Omental fat pad (tissue), 4 donors: Measurements from ENCODE around the gene DNHD1. TPM values are rescaled to one million over a fixed set of nuclear protein-coding genes. Genes with fewer than 3 reads are reported as not detected.
A peak's percentile ranks its signal among the peaks of the same experiment; 100 is the strongest.

Source experiments
- ATAC-seq: fragments of 150-250 bp; one replicate; pipeline ENCODE4 v1.9.1; 2016; ENCODE audit warnings: mild to moderate bottlenecking, moderate library complexity; ENCODE audit not compliant: low FRiP score
- DNase-seq: peaks from one replicate; pipeline ENCODE4 v3.0.0-alpha.2; 2019; ENCODE audit warnings: low spot score
- total RNA-seq, 4 donors: library from RNA; depleted of rRNA; stranded (reverse); fragments of >200 nt; gene quantifications; one replicate each; pipeline ENCODE4 v1.1.0, GENCODE V29; 2016
- TF ChIP-seq, protein P1 (sequence below), 3 donors: fragments of 450-650 bp; IDR thresholded peaks; one replicate each; pipeline ENCODE4 v1.5.1; 2016 to 2017; ENCODE audit warnings: antibody characterized with exemption in 3 of 3, mild to moderate bottlenecking in 3 of 3, moderate library complexity in 2 of 3

DNHD1 gene
- total RNA-seq, 4 donors from 2014 or later, result 11.7 to 20.5 (median 16.6) TPM

DNA sequence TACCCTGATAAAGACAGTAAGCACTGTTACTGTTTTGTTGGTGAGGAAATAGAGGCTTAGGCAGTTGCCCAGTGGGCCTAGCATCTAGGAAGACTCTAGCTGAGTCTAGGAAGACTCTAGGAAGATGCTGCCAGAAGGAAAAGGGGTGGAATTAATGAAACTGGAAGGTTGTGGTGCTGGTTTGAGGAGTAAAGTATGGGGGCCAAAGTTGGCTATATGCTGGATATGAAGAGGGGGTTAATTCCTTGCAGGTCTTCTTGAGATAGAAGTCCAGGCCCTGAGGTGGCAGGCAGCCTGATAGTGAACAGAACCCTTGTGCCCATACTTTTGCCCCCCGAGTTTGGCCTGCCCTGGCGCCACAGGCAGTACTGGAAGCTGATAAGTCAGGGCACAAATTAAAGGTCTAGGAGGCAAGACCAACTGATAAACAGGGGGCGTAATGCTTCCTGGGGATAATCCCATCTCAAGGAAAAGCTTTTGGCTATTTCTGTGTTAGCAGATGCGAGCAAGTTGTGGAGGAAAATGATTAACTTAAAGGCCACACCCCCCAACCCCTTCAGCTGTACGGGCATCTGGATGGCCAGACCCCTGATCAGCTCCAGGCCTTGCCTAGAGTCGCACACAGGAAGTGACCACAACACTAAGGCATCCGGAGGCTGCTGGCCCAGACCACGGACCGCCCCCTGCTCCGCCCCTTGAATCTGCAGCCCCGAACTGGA is 109.5 kb downstream of the DNHD1 start:
- TF ChIP-seq, protein P1, sequence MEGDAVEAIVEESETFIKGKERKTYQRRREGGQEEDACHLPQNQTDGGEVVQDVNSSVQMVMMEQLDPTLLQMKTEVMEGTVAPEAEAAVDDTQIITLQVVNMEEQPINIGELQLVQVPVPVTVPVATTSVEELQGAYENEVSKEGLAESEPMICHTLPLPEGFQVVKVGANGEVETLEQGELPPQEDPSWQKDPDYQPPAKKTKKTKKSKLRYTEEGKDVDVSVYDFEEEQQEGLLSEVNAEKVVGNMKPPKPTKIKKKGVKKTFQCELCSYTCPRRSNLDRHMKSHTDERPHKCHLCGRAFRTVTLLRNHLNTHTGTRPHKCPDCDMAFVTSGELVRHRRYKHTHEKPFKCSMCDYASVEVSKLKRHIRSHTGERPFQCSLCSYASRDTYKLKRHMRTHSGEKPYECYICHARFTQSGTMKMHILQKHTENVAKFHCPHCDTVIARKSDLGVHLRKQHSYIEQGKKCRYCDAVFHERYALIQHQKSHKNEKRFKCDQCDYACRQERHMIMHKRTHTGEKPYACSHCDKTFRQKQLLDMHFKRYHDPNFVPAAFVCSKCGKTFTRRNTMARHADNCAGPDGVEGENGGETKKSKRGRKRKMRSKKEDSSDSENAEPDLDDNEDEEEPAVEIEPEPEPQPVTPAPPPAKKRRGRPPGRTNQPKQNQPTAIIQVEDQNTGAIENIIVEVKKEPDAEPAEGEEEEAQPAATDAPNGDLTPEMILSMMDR (IDR thresholded peaks at IDR 0.05), result no peak
- ATAC-seq, result peak; percentile 72

DNA sequence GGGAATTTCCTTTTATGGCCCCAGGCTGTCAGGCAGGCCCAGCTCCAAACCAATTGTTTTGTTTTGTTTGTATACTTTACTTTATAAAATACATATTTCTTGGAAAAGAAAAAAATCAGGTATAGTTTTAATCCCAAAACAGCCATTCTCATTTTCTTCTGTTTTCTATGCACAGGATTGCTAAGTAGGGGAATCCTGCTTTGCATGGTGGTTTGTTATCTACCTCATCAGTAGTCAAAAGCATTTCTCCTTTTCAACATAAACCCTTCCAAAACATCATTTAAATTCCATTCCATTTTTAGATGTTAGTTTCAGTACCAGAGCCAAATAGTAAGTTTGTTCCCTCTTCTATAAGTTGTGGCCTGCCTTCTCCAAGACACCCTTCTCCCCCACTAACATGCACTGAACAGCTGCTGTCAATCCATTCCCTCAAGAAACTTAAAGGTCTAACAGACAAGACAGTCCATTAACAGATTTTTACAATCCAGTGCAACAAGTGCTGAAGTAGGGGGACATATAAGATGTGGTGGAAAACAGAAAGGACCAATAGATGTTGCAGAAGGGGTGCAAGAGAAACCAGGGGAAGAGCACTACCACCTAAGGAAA is 110.2 kb downstream of the DNHD1 start:
- TF ChIP-seq, protein P1 (IDR thresholded peaks at IDR 0.05), result no peak
- DNase-seq, result no peak

More for the DNA sequence above, 109.5 kb downstream of the DNHD1 start:
- DNase-seq, result peak; percentile 76

DNA sequence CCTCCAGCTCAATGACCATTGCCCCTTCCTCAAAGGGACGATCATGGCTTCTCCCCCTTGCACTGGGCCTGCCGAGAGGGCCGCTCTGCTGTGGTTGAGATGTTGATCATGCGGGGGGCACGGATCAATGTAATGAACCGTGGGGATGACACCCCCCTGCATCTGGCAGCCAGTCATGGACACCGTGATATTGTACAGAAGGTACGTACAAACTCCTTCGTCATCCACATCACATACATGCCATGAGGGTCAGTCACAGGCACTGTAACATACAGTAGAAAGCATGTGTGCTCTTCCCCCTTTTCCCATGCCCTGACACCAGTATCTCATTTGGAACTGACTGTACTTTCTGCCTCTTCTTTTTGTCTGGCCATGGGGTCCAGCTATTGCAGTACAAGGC is 110.9 kb downstream of the DNHD1 start:
- DNase-seq (no peak), ATAC-seq (no peak)
- TF ChIP-seq, protein P1 (IDR thresholded peaks at IDR 0.05), result no peak

More for the DNA sequence above, 110.2 kb downstream of the DNHD1 start:
- no peak for ATAC-seq

DNA sequence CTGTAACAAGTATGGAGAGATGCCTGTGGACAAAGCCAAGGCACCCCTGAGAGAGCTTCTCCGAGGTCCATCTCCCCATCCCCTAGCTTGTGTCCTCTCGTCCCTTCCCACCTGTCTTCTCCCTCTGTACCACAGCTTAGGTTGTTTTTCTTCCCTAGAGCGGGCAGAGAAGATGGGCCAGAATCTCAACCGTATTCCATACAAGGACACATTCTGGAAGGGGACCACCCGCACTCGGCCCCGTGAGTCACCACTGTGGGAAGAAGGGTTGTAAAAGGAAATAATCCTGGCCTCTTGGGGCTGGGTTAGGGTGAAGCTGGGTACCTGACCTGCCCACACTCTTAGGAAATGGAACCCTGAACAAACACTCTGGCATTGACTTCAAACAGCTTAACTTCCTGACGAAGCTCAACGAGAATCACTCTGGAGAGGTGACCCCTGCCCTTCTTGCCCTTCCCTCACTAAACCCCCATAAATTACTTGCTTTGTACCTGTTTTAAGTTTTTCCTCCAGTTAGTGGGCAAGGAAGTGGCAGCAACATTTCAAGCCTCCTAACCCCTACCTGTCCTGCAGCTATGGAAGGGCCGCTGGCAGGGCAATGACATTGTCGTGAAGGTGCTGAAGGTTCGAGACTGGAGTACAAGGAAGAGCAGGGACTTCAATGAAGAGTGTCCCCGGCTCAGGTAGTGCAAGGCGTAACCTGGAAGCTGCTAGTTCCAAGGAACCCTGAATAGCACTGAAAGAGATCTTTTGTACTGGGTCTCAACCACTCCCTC is 111.8 kb downstream of the DNHD1 start:
- ATAC-seq (no peak), DNase-seq (peak; percentile 14)
- TF ChIP-seq, protein P1 (IDR thresholded peaks at IDR 0.05), result no peak

DNA sequence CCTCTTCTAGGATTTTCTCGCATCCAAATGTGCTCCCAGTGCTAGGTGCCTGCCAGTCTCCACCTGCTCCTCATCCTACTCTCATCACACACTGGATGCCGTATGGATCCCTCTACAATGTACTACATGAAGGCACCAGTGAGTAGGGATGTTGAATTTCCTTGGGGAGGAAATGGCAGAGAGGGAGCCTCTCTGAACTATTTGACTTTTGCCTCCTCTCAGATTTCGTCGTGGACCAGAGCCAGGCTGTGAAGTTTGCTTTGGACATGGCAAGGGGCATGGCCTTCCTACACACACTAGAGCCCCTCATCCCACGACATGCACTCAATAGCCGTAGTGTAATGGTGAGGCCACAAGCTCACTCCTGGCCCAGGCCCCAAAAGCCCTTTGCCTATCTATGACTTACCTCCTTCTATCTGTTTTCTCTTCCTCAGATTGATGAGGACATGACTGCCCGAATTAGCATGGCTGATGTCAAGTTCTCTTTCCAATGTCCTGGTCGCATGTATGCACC is 112.5 kb downstream of the DNHD1 start:
- DNase-seq, result no peak
- TF ChIP-seq, protein P1 (IDR thresholded peaks at IDR 0.05), result no peak
- no peak for ATAC-seq

DNA sequence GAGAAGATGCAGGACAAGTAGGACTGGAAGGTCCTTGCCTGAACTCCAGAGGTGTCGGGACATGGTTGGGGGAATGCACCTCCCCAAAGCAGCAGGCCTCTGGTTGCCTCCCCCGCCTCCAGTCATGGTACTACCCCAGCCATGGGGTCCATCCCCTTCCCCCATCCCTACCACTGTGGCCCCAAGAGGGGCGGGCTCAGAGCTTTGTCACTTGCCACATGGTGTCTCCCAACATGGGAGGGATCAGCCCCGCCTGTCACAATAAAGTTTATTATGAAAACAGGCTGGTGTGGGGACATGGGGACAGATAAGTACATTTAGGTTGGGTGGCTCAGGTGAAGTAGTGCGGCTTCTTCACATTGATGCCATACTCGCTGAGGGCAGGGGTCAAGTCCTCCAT is 113.5 kb downstream of the DNHD1 start:
- DNase-seq (peak; percentile 17), ATAC-seq (no peak)
- TF ChIP-seq, protein P1 (IDR thresholded peaks at IDR 0.05), result no peak
